Sigmoid colon (tissue), 7 donors: Measurements from ENCODE around the gene PLEKHB1. TPM values are rescaled to one million over a fixed set of nuclear protein-coding genes. Genes with fewer than 3 reads are reported as not detected.

ENCODE experiments used
- DNase-seq: peaks from one replicate; pipeline ENCODE4 v3.0.0-alpha.2; 2019
- H3K27ac ChIP-seq, 4 donors: fragments of 200-600 bp; sonication (generic); one replicate each; pipeline ENCODE4 v1.5.1; 2016 to 2019; ENCODE audit warnings: mild to moderate bottlenecking in 1 of 4
- H3K27me3 ChIP-seq, 3 donors: fragments of 200-600 bp; sonication (generic); one replicate each; pipeline ENCODE4 v1.5.1; 2019; ENCODE audit warnings: mild to moderate bottlenecking in 1 of 3
- H3K36me3 ChIP-seq, 4 donors: fragments of 200-600 bp; sonication (generic); one replicate each; pipeline ENCODE4 v1.5.1; 2016 to 2019
- H3K4me1 ChIP-seq, 4 donors: fragments of 200-600 bp; sonication (generic); one replicate each; pipeline ENCODE4 v1.5.1; 2017 to 2019
- H3K4me3 ChIP-seq, 4 donors: fragments of 200-600 bp; sonication (generic); one replicate each; pipeline ENCODE4 v1.5.1; 2017 to 2019; ENCODE audit warnings: mild to moderate bottlenecking in 2 of 4, moderate library complexity in 1 of 4
- H3K9me3 ChIP-seq, 4 donors: fragments of 200-600 bp in 3 of 4; sonication (generic) in 3 of 4; one replicate each; pipeline versions ENCODE4 v1.5.1 to v1.6.1; 2013 to 2019
- EP300 ChIP-seq, 4 donors: sonication (generic); formaldehyde crosslinking; IDR thresholded peaks; one replicate each; pipeline ENCODE4 v1.6.1; 2017; ENCODE audit warnings: antibody characterized with exemption in 4 of 4
- POLR2A ChIP-seq, 2 donors: fragments of 450-650 bp; IDR thresholded peaks; one replicate each; pipeline ENCODE4 v1.6.1; 2016; ENCODE audit warnings: antibody characterized with exemption in 2 of 2, mild to moderate bottlenecking in 2 of 2, moderate library complexity in 2 of 2
- POLR2AphosphoS5 ChIP-seq, 4 donors: sonication (generic); formaldehyde crosslinking; IDR thresholded peaks; one replicate each; pipeline ENCODE4 v1.6.1; 2017; ENCODE audit warnings: antibody characterized with exemption in 4 of 4
- WGBS, 2 donors: extraction: QIAGEN DNeasy Blood & Tissue Kit; methylation state at CpG; one replicate each; pipeline ENCODE4 v1.1.7; 2013; 5-methylcytosine and 5-hydroxymethylcytosine counted together
- intact Hi-C: fragments of 100-400 bp; cut with DNase I; formaldehyde crosslinking; loops from one replicate; pipeline ENCODE4 v1.15.1; 2023
- polyA plus RNA-seq, 3 donors: library from polyadenylated mRNA; stranded (reverse); fragments of 200-250 nt; gene quantifications; one replicate each; pipeline ENCODE4 v1.2.3, GENCODE V29; 2013
- total RNA-seq, 4 donors: library from RNA; depleted of rRNA; stranded (reverse); fragments of >200 nt; gene quantifications; one replicate each; pipeline ENCODE4 v1.1.0, GENCODE V29; 2016
- TF ChIP-seq, protein P1 (sequence below), 4 experiments: fragments of 450-650 bp in 3 of 4; fragments of 200-600 bp in 1 of 4; IDR thresholded peaks; one replicate each; pipeline ENCODE4 v1.5.1; 2016 to 2019; ENCODE audit warnings: antibody characterized with exemption in 4 of 4, mild to moderate bottlenecking in 3 of 4, moderate library complexity in 2 of 4
- donor health status: healthy with polysubstance abuse.
- donor health status: Bipolar disorder and iron deficiency.
- donor health status: healthy.

PLEKHB1 gene
- total and polyA plus RNA-seq, 7 donors, result 15.2 to 90.3 (median 30.3) TPM

DNA sequence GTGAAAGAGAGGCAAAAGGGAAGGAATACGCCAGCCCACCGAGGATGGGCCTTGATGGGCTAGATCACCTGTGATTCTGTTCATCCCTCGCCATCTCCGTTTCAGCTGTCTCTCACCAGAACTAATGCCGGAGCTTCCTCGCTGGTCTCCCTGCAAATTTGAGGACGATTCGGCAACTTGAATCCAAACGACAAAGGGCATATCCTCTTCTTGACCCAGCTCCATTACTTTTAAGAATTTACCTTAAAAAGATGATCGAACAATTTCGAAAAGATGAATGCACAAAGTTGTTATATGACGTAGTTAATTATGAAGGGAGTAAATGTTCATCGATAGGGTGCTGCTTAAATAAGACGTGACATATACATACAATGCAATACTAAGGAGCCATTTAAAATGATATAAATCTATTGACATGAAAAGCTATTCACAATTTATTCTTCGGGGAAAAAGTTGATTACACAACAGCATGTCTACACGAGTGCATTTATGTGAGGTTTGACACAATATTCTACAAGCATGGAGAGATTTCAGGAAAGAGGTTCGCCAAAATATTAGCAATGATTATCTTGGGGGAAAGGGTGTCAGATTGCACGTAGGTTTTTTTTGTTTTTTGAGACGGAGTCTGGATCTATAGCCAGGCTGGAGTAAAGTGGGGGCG, 47.5 kb upstream of the PLEKHB1 start:
- intact Hi-C loops, result loop anchor here (2.0 to 5.0 kb wide), 3 partner anchors 222 to 457 kb away; partner anchors contain the start of genes FCHSD2 and RELT
- Histone ChIP-seq H3K27me3 (no peaks in the 10 kb centered on the region), H3K4me3 (peak overlapping the region; percentile 87 to 98 (median 92)), H3K36me3 (no peaks in the 10 kb centered on the region), H3K9me3 (no peaks in the 10 kb centered on the region), H3K27ac (peak overlapping the region; percentile 78 to 88 (median 87)), H3K4me1 (peaks cover 0 to 23% (median 16%) of the 10 kb centered on the region in 4 donors)
- 23 to 30% methylated on average over 20 of the region's 20 CpGs for WGBS, 2 donors
- DNase-seq, result no peak
- TF ChIP-seq, protein P1, sequence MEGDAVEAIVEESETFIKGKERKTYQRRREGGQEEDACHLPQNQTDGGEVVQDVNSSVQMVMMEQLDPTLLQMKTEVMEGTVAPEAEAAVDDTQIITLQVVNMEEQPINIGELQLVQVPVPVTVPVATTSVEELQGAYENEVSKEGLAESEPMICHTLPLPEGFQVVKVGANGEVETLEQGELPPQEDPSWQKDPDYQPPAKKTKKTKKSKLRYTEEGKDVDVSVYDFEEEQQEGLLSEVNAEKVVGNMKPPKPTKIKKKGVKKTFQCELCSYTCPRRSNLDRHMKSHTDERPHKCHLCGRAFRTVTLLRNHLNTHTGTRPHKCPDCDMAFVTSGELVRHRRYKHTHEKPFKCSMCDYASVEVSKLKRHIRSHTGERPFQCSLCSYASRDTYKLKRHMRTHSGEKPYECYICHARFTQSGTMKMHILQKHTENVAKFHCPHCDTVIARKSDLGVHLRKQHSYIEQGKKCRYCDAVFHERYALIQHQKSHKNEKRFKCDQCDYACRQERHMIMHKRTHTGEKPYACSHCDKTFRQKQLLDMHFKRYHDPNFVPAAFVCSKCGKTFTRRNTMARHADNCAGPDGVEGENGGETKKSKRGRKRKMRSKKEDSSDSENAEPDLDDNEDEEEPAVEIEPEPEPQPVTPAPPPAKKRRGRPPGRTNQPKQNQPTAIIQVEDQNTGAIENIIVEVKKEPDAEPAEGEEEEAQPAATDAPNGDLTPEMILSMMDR (IDR thresholded peaks at IDR 0.05), result no peak
- no peak for TF ChIP-seq POLR2A (IDR thresholded peaks at IDR 0.05)
- no peak for TF ChIP-seq EP300 (IDR thresholded peaks at IDR 0.05)
- TF ChIP-seq POLR2AphosphoS5 (IDR thresholded peaks at IDR 0.05), result no peak

DNA sequence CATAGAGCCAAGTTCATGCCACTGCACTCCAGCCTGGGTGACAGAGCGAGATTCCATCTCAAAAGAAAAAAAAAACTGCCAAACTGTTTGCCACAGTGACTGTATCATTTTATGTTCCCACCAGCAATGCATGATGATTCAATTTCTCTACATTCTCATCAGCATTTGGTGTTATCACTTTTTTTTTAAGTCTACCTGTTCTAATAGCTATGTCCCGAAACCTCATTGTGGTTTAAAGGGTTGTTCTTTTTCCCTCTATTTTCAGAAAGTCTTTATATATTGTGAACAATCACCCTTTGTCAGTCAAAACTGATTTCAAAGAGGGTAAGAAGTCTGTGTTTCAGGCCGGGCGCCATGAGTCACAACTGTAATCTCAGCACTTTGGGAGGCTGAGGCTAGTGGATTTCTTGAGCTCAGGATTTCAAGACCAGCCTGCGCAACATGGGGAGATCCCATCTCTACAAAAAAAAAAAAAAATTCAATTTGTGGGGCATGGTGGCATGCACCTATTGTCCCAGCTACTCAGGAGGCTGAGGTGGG, 33.7 kb upstream of the PLEKHB1 start:
- H3K9me3 ChIP-seq, result no peaks in the 10 kb centered on the region
- DNase-seq, result no peak
- no peak for TF ChIP-seq POLR2A (IDR thresholded peaks at IDR 0.05)
- TF ChIP-seq POLR2AphosphoS5 (IDR thresholded peaks at IDR 0.05), result no peak
- TF ChIP-seq, protein P1 (IDR thresholded peaks at IDR 0.05), result no peak
- TF ChIP-seq EP300 (IDR thresholded peaks at IDR 0.05), result no peak
- intact Hi-C loops, result no loop called here
- H3K36me3 ChIP-seq, result no peaks in the 10 kb centered on the region
- no peak overlapping the region for H3K27ac ChIP-seq
- H3K27me3 ChIP-seq, result no peaks in the 10 kb centered on the region
- no peak overlapping the region for H3K4me3 ChIP-seq
- 88 to 90% methylated on average over 5 of the region's 5 CpGs for WGBS, 2 donors
- H3K4me1 ChIP-seq, result no peaks in the 10 kb centered on the region

DNA sequence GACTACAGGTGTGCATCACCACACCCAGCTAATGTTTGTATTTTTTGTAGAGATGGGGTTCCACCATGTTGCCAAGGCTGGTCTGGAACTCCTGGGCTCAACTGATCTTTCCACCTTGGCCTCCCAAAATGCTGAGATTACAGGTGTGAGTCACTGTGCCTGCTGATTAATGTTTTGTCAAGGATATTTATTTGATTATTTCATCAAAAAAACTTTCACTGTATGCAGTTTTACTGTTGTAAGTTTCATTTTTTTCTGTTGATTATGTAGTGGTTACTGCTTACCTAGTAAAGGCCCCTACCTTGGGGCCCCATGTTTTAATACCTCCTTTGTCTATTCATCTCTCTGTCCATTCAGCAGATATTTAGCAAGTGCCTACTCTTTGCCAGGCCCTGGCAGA, 31.8 kb upstream of the PLEKHB1 start:
- Histone ChIP-seq H3K36me3 (no peaks in the 10 kb centered on the region), H3K27me3 (no peaks in the 10 kb centered on the region), H3K9me3 (no peaks in the 10 kb centered on the region), H3K4me1 (no peaks in the 10 kb centered on the region), H3K27ac (no peak overlapping the region), H3K4me3 (no peak overlapping the region)
- TF ChIP-seq EP300 (IDR thresholded peaks at IDR 0.05) (no peak), POLR2AphosphoS5 (IDR thresholded peaks at IDR 0.05) (no peak), POLR2A (IDR thresholded peaks at IDR 0.05) (no peak)
- TF ChIP-seq, protein P1 (IDR thresholded peaks at IDR 0.05), result no peak
- no peak for DNase-seq
- intact Hi-C loops, result no loop called here

DNA sequence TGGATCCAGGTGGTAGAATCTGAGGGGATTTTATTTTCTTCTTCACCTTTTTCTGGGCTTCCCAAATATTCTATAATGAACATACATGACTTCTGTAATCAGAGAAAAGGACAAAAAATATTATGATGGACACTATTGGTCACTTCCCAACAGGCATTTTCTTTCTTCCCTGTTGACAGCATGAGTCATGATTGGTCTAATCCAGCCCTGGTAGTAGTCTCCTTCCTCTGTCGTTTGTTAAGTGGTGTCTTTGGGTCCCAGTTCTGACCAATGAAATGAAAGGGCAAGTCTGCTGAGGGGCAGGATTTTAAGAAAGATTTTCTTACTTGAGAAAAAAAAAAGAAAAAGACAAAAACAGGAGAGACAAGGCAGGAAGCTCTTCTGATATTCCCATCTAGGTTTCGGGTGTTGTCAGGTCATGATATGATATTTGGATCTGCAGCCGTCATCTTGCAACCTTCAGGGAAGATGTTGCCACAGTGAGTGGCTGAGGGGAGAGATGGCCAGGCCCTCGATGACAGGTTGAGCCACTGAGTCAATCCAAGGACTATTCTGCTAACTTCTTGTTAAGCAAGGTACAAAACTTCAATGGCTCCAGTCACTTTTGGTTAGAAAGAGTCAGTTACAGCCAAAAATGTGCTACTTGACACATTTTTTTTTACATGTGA, 23.3 kb upstream of the PLEKHB1 start:
- Histone ChIP-seq H3K4me1 (peaks cover 0 to 8% (median 4%) of the 10 kb centered on the region in 4 donors), H3K27me3 (peaks cover 0 to 10% (median 0%) of the 10 kb centered on the region in 3 donors), H3K27ac (no peak overlapping the region), H3K36me3 (no peaks in the 10 kb centered on the region), H3K9me3 (no peaks in the 10 kb centered on the region), H3K4me3 (no peak overlapping the region)
- intact Hi-C loops, result no loop called here
- 68% methylated on average over 4 of the region's 4 CpGs for WGBS, 2 donors
- no peak for DNase-seq
- TF ChIP-seq, protein P1 (IDR thresholded peaks at IDR 0.05), result no peak
- no peak for TF ChIP-seq EP300 (IDR thresholded peaks at IDR 0.05)
- TF ChIP-seq POLR2AphosphoS5 (IDR thresholded peaks at IDR 0.05), result no peak
- TF ChIP-seq POLR2A (IDR thresholded peaks at IDR 0.05), result no peak
